Measurements from ENCODE around the gene PEMT. TPM values are rescaled to one million over a fixed set of nuclear protein-coding genes. Genes with fewer than 3 reads are reported as not detected.

PEMT gene
- total and polyA plus RNA-seq, 9 donors: 6.6 to 62.8 (median 32.5) TPM

DNA sequence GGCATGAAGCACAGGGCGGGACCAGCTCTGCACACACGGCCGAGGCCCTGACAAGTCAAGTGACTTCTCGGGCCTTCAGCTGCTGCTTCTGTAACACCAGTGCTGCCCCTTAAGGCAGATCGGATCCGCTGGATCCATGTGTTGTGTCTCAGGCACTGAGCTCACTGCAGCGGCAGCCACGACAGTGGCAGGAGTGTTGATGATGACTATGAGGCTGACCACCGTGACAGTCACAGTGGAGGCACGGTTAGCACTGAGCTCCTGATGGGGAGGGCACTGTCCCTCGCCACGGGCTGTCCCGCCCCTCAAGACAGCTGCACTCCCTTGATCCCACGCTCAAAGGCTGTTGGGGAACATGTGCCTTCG, 29.4 kb downstream of the PEMT start:
- TF ChIP-seq CTCF (IDR thresholded peaks at IDR 0.05) (no peak), POLR2A (IDR thresholded peaks at IDR 0.05) (no peak), EP300 (IDR thresholded peaks at IDR 0.05) (no peak)
- no peaks in the 10 kb centered on the region for H3K27me3 ChIP-seq
- H3K27ac ChIP-seq: no peak overlapping the region
- H3K4me1 ChIP-seq (ENCODE audit: insufficient read depth): peaks cover 20% of the 10 kb centered on the region
- no peak for DNase-seq
- no peak overlapping the region for H3K4me3 ChIP-seq
- WGBS, 3 donors: 93 to 99% (median 95%) methylated on average over 13 to 15 of the region's 15 CpGs
- H3K9me3 ChIP-seq: no peaks in the 10 kb centered on the region
- no peaks in the 10 kb centered on the region for H3K36me3 ChIP-seq
- intact Hi-C loops (cut with DNase I): no loop called here

GRCh38 chr17:17561408-17562145, 29.9 kb downstream of the PEMT start:
- Histone ChIP-seq H3K27me3 (no peaks in the 10 kb centered on the region), H3K36me3 (no peaks in the 10 kb centered on the region), H3K27ac (no peak overlapping the region), H3K4me1 (ENCODE audit: insufficient read depth) (peaks cover 15% of the 10 kb centered on the region), H3K4me3 (no peak overlapping the region), H3K9me3 (no peaks in the 10 kb centered on the region)
- TF ChIP-seq EP300 (IDR thresholded peaks at IDR 0.05) (no peak), POLR2A (IDR thresholded peaks at IDR 0.05) (no peak), CTCF (IDR thresholded peaks at IDR 0.05) (no peak)
- 89 to 91% (median 90%) methylated on average over 26 to 30 of the region's 30 CpGs for WGBS, 3 donors
- intact Hi-C loops (cut with DNase I): no loop called here
- DNase-seq: no peak

DNA sequence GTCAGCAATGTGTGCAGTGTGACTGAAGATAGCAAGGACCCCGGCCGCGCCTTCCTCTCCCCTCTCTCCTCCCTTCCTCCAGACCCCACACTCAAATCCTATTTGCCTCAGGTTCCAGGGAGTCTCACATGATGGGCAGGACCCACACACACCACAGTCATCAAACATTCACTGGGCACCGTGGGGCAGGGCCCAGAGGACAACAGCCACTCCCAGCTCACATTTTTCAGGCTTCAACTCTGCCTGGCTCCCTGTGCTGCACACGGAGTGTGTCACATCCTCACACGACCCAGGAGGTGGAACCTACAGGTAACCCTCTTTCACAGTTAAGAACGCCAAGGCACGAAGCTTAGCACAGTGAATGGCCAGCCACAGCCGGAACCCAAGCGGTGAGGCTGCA, 30.5 kb downstream of the PEMT start:
- WGBS, 3 donors: 90 to 94% (median 91%) methylated on average over 10 of the region's 10 CpGs
- Histone ChIP-seq H3K4me3 (no peak overlapping the region), H3K27ac (no peak overlapping the region), H3K4me1 (ENCODE audit: insufficient read depth) (peaks cover 10% of the 10 kb centered on the region), H3K27me3 (no peaks in the 10 kb centered on the region), H3K9me3 (no peaks in the 10 kb centered on the region), H3K36me3 (no peaks in the 10 kb centered on the region)
- no peak for DNase-seq
- TF ChIP-seq POLR2A (IDR thresholded peaks at IDR 0.05) (no peak), EP300 (IDR thresholded peaks at IDR 0.05) (no peak), CTCF (IDR thresholded peaks at IDR 0.05) (no peak)
- intact Hi-C loops (cut with DNase I): no loop called here

GRCh38 chr17:17560167-17560566, 31.3 kb downstream of the PEMT start:
- Histone ChIP-seq H3K9me3 (no peaks in the 10 kb centered on the region), H3K4me3 (no peak overlapping the region), H3K36me3 (no peaks in the 10 kb centered on the region), H3K27me3 (no peaks in the 10 kb centered on the region), H3K4me1 (ENCODE audit: insufficient read depth) (peaks cover 2% of the 10 kb centered on the region), H3K27ac (no peak overlapping the region)
- 93 to 95% (median 94%) methylated on average over 10 of the region's 10 CpGs for WGBS, 3 donors
- intact Hi-C loops (cut with DNase I): no loop called here
- no peak for DNase-seq
- TF ChIP-seq CTCF (IDR thresholded peaks at IDR 0.05) (no peak), POLR2A (IDR thresholded peaks at IDR 0.05) (no peak), EP300 (IDR thresholded peaks at IDR 0.05) (no peak)
